ENCODE measurements around the gene ATXN7L1.

- TF ChIP-seq CTCF (conservative IDR thresholded peaks at IDR 0.05; ENCODE audit: low read length) = no peak
- TF ChIP-seq EZH2phosphoT487 (IDR thresholded peaks at IDR 0.05; ENCODE audit: borderline replicate concordance, low read depth, low read length) = no peak
Measured at GRCh38 chr7:105820363-105821066, 55.9 kb downstream of the ATXN7L1 start.

All from OCI-LY7 (cell line).